ENCODE measurements around the gene ZNF221. TPM values are rescaled to one million over a fixed set of nuclear protein-coding genes. Genes with fewer than 3 reads are reported as not detected.
A peak's percentile ranks its signal among the peaks of the same experiment; 100 is the strongest.

Gene ZNF221
- total and polyA plus RNA-seq, 10 donors: 0.09 to 8.7 (median 4.7) TPM

DNA sequence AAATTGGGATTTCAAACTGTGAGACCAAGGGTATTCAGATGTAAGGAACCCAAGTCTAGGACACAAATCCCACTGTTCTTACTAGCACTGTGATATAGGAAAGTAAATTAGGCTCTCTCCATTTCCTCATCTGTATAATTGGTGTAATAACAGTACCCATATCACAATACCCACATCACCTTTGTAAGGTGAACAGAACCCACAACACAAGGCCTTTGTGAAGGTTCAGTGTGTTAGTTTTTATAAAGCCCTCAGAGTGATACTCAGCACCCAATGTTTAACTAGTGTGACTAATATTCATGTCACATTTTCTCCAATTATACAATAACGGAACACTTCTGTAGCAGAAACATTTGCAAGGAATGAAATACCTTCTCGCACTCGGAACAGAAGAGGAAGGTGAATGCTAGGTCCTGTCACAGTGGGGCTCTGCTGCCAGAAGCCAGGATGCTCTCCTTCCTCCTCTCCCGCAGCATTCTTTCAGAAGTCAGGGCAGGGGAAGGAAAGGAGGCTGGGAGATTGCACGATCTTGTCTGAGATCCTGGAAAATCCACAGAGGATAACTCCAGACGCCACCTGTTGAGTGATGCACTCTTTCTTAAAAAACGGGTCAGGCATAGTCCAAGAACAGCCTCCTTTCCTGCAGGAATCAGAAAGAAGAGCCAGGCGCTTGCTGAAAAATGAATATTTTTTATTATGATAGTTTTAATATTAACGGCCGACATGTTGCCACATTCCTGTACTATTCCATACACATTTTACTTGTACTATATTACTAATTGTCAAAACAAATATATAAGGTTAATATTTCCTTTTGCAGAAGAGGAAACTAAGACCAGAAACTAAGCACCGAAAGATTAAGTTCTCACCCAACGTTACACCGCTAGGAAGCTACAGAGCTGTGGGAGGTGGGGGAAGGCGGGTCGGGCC, 16.7 kb upstream of the ZNF221 start:
- DNase-seq: no peak
- 6 to 10% (median 9%) methylated on average over 15 of the region's 15 CpGs for WGBS, 5 donors
- H3K9me3 ChIP-seq: peaks cover 0 to 8% (median 4%) of the 10 kb centered on the region in 8 donors
- peaks cover 6 to 35% (median 24%) of the 10 kb centered on the region in 6 donors for H3K4me1 ChIP-seq
- H3K4me3 ChIP-seq: peak overlapping the region; percentile 55 to 74 (median 67)
- TF ChIP-seq POLR2AphosphoS5 (IDR thresholded peaks at IDR 0.05) (no peak), POLR2A (IDR thresholded peaks at IDR 0.05) (no peak)
- TF ChIP-seq, protein P1, sequence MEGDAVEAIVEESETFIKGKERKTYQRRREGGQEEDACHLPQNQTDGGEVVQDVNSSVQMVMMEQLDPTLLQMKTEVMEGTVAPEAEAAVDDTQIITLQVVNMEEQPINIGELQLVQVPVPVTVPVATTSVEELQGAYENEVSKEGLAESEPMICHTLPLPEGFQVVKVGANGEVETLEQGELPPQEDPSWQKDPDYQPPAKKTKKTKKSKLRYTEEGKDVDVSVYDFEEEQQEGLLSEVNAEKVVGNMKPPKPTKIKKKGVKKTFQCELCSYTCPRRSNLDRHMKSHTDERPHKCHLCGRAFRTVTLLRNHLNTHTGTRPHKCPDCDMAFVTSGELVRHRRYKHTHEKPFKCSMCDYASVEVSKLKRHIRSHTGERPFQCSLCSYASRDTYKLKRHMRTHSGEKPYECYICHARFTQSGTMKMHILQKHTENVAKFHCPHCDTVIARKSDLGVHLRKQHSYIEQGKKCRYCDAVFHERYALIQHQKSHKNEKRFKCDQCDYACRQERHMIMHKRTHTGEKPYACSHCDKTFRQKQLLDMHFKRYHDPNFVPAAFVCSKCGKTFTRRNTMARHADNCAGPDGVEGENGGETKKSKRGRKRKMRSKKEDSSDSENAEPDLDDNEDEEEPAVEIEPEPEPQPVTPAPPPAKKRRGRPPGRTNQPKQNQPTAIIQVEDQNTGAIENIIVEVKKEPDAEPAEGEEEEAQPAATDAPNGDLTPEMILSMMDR (IDR thresholded peaks at IDR 0.05 in 8 of 11, conservative IDR thresholded peaks at IDR 0.05 in 3 of 11): no peak
- H3K27ac ChIP-seq: peak overlapping the region; percentile 57 to 90 (median 86)
- intact Hi-C loops (cut with DNase I; ENCODE audit: low total_unique reads): loop anchor here (10.0 kb wide), 1 partner anchor 50 kb away; the partner anchor contains the start of gene ZNF155
- no peaks in the 10 kb centered on the region for H3K27me3 ChIP-seq (replicated peaks in 1 of 7)
- H3K36me3 ChIP-seq: peaks cover 14 to 42% (median 35%) of the 10 kb centered on the region in 6 donors

- Histone ChIP-seq H3K27me3 (replicated peaks in 1 of 7) (no peaks in the 10 kb centered on the region), H3K36me3 (peaks cover 11 to 34% (median 27%) of the 10 kb centered on the region in 6 donors), H3K27ac (peak within 1 kb of the TSS; percentile 57 to 90 (median 86)), H3K4me1 (peaks cover 6 to 35% (median 24%) of the 10 kb centered on the region in 6 donors), H3K4me3 (peak within 1 kb of the TSS; percentile 55 to 74 (median 67)), H3K9me3 (peaks cover 0 to 17% (median 11%) of the 10 kb centered on the region in 8 donors)
- TF ChIP-seq, protein P1 (IDR thresholded peaks at IDR 0.05 in 8 of 11, conservative IDR thresholded peaks at IDR 0.05 in 3 of 11): no peak
- no peak for TF ChIP-seq POLR2A (IDR thresholded peaks at IDR 0.05)
- TF ChIP-seq POLR2AphosphoS5 (IDR thresholded peaks at IDR 0.05): peak; percentile 82 to 84 (median 83)
- 0 to 1% (median 0%) methylated on average over 25 to 42 of the region's 42 CpGs for WGBS, 5 donors
- intact Hi-C loops (cut with DNase I; ENCODE audit: low total_unique reads): loop anchor here (10.0 kb wide), 1 partner anchor 50 kb away; the partner anchor contains the start of gene ZNF155
- peak; percentile 95 for DNase-seq
Measured at GRCh38 chr19:43934985-43935708, 15.9 kb upstream of the ZNF221 start, which contains the start of gene ZNF45. TSS of gene ZNF45 (minus strand) at chr19:43935282. CDS start at chr19:43922185, 13,097 bp downstream.

DNA sequence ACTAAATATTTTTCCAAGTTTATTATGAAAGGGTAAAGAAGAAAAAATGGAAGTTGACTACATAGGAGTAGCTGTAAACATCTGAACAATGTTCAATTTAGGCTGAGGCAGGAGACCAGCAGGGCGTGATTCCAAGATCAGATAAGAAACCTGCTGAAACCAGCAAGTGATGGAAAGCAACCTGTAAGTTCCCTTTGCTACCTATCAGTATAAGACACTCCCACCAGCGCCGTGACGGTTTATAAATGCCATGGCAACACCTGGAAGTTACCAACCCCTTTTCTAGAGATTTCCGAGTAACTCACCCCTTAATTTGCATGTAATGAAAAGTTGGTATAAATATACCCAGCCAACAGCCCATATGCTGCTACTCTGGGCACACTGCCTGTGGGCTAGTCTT, 14.8 kb upstream of the ZNF221 start:
- H3K27me3 ChIP-seq (replicated peaks in 1 of 7): no peaks in the 10 kb centered on the region
- H3K4me3 ChIP-seq: no peak overlapping the region
- no peak overlapping the region for H3K27ac ChIP-seq
- 84 to 94% (median 86%) methylated on average over 5 of the region's 5 CpGs for whole genome bisulfite sequencing, 5 donors
- no peak for TF ChIP-seq POLR2A (IDR thresholded peaks at IDR 0.05)
- TF ChIP-seq, protein P1 (IDR thresholded peaks at IDR 0.05 in 8 of 11, conservative IDR thresholded peaks at IDR 0.05 in 3 of 11): no peak
- no peak for TF ChIP-seq POLR2AphosphoS5 (IDR thresholded peaks at IDR 0.05)
- DNase-seq: no peak
- intact Hi-C loops (cut with DNase I; ENCODE audit: low total_unique reads): loop anchor here (10.0 kb wide), 1 partner anchor 49 kb away; the partner anchor contains the start of gene ZNF155
- H3K9me3 ChIP-seq: peaks cover 0 to 25% (median 12%) of the 10 kb centered on the region in 8 donors
- H3K36me3 ChIP-seq: peaks cover 1 to 24% (median 16%) of the 10 kb centered on the region in 6 donors
- H3K4me1 ChIP-seq: peaks cover 6 to 35% (median 24%) of the 10 kb centered on the region in 6 donors

Data from spleen (tissue), 11 donors.